Upper lobe of left lung (tissue), 6 donors: ENCODE measurements around the gene HPSE2. TPM values are rescaled to one million over a fixed set of nuclear protein-coding genes. Genes with fewer than 3 reads are reported as not detected.

Experiments used
- ATAC-seq, 2 donors: fragments of 200-7000 bp; cut with Tn5 transposase; one replicate each; pipeline ENCODE4 v1.9.1; 2022; ENCODE audit warnings: mild to moderate bottlenecking in 2 of 2, moderate library complexity in 2 of 2; ENCODE audit not compliant: low FRiP score in 2 of 2
- DNase-seq, 2 donors: peaks; one replicate each; pipeline ENCODE4 v3.0.0-alpha.2; 2019 to 2020
- H3K27ac ChIP-seq, 4 donors: fragments of 200-600 bp; sonication (generic); one replicate each; pipeline ENCODE4 v1.5.1; 2016 to 2019
- H3K27me3 ChIP-seq, 4 donors: fragments of 200-600 bp; sonication (generic); one replicate each; pipeline ENCODE4 v1.5.1; 2017 to 2019
- H3K36me3 ChIP-seq, 4 donors: fragments of 200-600 bp; sonication (generic); one replicate each; pipeline ENCODE4 v1.5.1; 2016 to 2019
- H3K4me1 ChIP-seq, 4 donors: fragments of 200-600 bp; sonication (generic); one replicate each; pipeline ENCODE4 v1.5.1; 2018 to 2019
- H3K4me3 ChIP-seq, 4 donors: fragments of 200-600 bp; sonication (generic); one replicate each; pipeline ENCODE4 v1.5.1; 2017 to 2019; ENCODE audit warnings: mild to moderate bottlenecking in 2 of 4, moderate library complexity in 1 of 4
- H3K9me3 ChIP-seq, 4 donors: fragments of 200-600 bp; sonication (generic); one replicate each; pipeline ENCODE4 v1.5.1; 2018 to 2019
- EP300 ChIP-seq, 4 donors: sonication (generic); formaldehyde crosslinking; IDR thresholded peaks; one replicate each; pipeline ENCODE4 v1.5.1; 2017; ENCODE audit warnings: antibody characterized with exemption in 4 of 4, control low read depth in 2 of 4
- POLR2A ChIP-seq, 4 donors: fragments of 450-650 bp; IDR thresholded peaks; one replicate each; pipeline ENCODE4 v1.5.1; 2016 to 2017; ENCODE audit warnings: antibody characterized with exemption in 4 of 4, mild to moderate bottlenecking in 2 of 4
- POLR2AphosphoS5 ChIP-seq, 2 donors: sonication (generic); formaldehyde crosslinking; IDR thresholded peaks; one replicate each; pipeline ENCODE4 v1.5.1; 2017; ENCODE audit warnings: antibody characterized with exemption in 2 of 2
- WGBS, 2 donors: methylation state at CpG; one replicate each; pipeline ENCODE4 v1.1.5; 2017 to 2018; 5-methylcytosine and 5-hydroxymethylcytosine counted together
- total RNA-seq, 6 donors: library from RNA; depleted of rRNA in 4 of 6; stranded (reverse); fragments of >200 nt in 4 of 6; gene quantifications; one replicate each; pipeline versions ENCODE4 v1.1.0 to v1.2.1, GENCODE V29; 2016 to 2021
- TF ChIP-seq, protein P1 (sequence below), 6 experiments: fragments of 450-650 bp in 4 of 6; fragments of 200-600 bp in 2 of 6; sonication (generic) in 2 of 6; IDR thresholded peaks; one replicate each; pipeline ENCODE4 v1.5.1; 2016 to 2019; ENCODE audit warnings: antibody characterized with exemption in 6 of 6
- donor health status: DM: no; HTN: no; CAD: no; lungs with moderate emphysema.
- donor health status: DM: no; HTN: yes; CAD: no; lungs with severe emphysema.

Gene HPSE2
- total RNA-seq, 6 donors from 2014 or later = 0.15 to 1.1 (median 0.91) TPM; not detected in 1

DNA sequence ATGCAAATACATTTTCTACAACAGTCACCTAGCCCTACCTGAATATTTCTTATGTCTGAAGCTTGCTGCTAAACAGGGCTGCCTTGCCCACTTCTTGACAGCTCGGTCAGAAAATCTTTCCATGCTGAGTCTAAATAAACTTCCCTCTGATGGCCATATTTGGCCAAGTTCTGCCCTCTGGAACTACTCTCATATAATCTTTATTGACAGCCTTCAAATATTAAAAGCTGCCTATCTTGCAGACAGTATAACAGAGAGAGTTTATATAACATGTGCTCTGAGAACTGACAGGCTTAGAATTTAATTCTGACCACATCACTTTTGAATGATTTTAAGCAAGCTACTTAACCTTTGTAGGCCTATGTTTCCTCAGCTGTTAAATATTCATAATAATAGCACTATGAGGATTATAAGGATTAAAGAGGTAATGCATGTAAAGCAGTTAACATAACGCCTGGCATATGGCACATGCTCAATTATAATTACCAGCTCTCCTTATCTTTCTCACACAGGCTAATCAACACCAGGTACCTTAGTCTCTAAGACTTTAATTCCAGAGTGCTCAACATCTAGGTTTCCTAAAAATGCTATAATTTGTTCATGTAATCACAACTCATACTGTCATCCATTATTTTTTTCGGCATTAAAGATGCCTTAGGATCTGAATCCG lies 334.1 kb downstream of the HPSE2 start:
- ATAC-seq = no peak
- Histone ChIP-seq H3K4me1 (no peaks in the 10 kb centered on the region), H3K36me3 (no peaks in the 10 kb centered on the region), H3K4me3 (no peak overlapping the region), H3K9me3 (no peaks in the 10 kb centered on the region), H3K27ac (no peak overlapping the region), H3K27me3 (no peaks in the 10 kb centered on the region)
- TF ChIP-seq EP300 (IDR thresholded peaks at IDR 0.05) (no peak), POLR2A (IDR thresholded peaks at IDR 0.05) (no peak), POLR2AphosphoS5 (IDR thresholded peaks at IDR 0.05) (no peak)
- TF ChIP-seq, protein P1, sequence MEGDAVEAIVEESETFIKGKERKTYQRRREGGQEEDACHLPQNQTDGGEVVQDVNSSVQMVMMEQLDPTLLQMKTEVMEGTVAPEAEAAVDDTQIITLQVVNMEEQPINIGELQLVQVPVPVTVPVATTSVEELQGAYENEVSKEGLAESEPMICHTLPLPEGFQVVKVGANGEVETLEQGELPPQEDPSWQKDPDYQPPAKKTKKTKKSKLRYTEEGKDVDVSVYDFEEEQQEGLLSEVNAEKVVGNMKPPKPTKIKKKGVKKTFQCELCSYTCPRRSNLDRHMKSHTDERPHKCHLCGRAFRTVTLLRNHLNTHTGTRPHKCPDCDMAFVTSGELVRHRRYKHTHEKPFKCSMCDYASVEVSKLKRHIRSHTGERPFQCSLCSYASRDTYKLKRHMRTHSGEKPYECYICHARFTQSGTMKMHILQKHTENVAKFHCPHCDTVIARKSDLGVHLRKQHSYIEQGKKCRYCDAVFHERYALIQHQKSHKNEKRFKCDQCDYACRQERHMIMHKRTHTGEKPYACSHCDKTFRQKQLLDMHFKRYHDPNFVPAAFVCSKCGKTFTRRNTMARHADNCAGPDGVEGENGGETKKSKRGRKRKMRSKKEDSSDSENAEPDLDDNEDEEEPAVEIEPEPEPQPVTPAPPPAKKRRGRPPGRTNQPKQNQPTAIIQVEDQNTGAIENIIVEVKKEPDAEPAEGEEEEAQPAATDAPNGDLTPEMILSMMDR (IDR thresholded peaks at IDR 0.05) = no peak
- no peak for DNase-seq
- WGBS, 2 donors = 76 to 85% methylated on average over 4 of the region's 4 CpGs

DNA sequence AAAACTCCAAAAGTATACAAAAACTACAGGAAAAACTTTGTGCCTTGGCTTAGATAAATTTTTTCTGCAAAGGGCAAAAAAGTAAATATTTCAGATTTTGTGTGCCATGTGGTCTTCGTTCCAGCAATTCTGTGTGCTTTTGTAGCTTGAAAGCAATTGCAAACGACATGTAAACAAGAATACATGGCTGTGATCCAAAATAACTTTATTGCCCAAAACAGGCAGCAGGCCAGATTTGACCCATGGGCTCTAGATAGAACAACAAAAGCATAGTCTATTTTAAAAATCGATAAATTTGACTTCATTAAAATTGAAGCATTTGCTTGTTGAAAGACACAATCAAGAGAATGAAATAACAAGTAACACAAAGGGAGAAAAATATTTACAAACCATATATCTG lies 336.6 kb downstream of the HPSE2 start:
- WGBS, 2 donors = 42 to 47% methylated on average over 3 of the region's 3 CpGs

DNA sequence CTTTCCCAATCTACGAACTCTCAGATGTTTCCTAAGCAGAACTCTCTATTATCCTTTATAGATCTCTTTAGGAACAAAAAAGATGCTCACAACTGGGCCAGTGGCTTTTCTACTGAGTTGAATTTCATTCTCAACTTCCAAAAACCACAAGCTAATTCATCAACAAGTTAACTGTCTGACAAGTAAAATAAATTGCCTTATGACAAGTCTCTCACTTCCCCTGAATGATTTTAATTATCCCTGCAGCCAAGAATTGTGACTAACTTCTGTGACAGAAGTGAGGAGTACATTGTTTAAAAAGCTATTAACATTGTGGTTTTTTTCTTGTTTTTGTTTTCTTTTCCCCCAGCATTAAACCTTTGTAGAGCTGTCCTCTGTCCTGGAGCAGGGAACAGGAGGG lies 343.1 kb downstream of the HPSE2 start:
- no peak overlapping the region for H3K27ac ChIP-seq
- no peaks in the 10 kb centered on the region for H3K4me1 ChIP-seq
- H3K9me3 ChIP-seq = no peaks in the 10 kb centered on the region
- no peak for DNase-seq
- H3K27me3 ChIP-seq = no peaks in the 10 kb centered on the region
- WGBS, 2 donors = 69 to 70% methylated on average over 1 of the region's 1 CpG
- ATAC-seq = no peak
- H3K36me3 ChIP-seq = no peaks in the 10 kb centered on the region
- H3K4me3 ChIP-seq = no peak overlapping the region
- TF ChIP-seq POLR2A (IDR thresholded peaks at IDR 0.05) (no peak), POLR2AphosphoS5 (IDR thresholded peaks at IDR 0.05) (no peak), EP300 (IDR thresholded peaks at IDR 0.05) (no peak)
- TF ChIP-seq, protein P1 (IDR thresholded peaks at IDR 0.05) = no peak

More for the DNA sequence above, 336.6 kb downstream of the HPSE2 start:
- DNase-seq (no peak), ATAC-seq (no peak)
- Histone ChIP-seq H3K9me3 (no peaks in the 10 kb centered on the region), H3K27ac (no peak overlapping the region), H3K4me1 (no peaks in the 10 kb centered on the region), H3K4me3 (no peak overlapping the region), H3K27me3 (no peaks in the 10 kb centered on the region), H3K36me3 (no peaks in the 10 kb centered on the region)
- TF ChIP-seq POLR2AphosphoS5 (IDR thresholded peaks at IDR 0.05) = no peak

DNA sequence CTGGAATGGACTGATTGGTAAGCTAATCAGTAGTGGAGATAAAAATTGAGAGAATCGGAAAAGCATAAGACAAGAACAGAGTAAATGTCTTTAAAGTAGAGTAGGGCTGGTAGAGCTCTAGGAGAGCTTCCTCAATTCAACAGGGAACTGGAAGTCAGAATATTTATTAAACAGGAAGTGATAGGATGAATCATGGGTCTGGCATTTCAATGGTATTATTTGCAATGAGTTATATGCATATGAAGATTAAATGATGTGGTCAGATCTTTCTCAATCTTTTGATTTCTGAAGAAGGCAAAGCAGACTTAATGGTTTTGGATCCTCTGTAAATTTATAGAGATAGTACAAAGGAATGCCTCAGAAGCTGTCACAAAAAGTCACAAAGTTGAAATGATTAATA lies 349.0 kb downstream of the HPSE2 start:
- Histone ChIP-seq H3K36me3 (no peaks in the 10 kb centered on the region), H3K9me3 (no peaks in the 10 kb centered on the region), H3K27me3 (no peaks in the 10 kb centered on the region), H3K4me1 (no peaks in the 10 kb centered on the region), H3K27ac (no peak overlapping the region), H3K4me3 (no peak overlapping the region)
- peak in 1 of 2 donors; percentile 71 for ATAC-seq
- WGBS, 2 donors = 69 to 71% methylated on average over 1 of the region's 1 CpG
- no peak for DNase-seq
- TF ChIP-seq, protein P1 (IDR thresholded peaks at IDR 0.05) = no peak

DNA sequence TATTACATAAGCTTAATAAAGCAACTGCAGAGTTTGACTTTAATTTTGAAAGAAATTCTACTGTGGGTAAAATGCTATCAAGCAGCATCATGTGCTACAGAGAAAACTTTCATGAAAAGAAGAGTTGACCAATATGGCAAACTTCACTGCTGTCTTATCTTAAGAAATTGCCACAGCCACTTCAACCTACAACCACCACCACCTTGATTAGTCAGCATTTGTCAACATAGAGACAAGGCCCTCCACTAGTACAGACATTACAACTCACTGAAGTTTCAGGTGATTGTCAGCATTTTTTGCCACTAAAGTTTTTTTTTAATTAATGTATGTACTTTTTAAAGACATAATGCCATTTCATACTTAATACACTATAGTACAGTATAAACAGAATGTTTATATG lies 350.3 kb downstream of the HPSE2 start:
- Histone ChIP-seq H3K36me3 (no peaks in the 10 kb centered on the region), H3K27ac (no peak overlapping the region), H3K27me3 (no peaks in the 10 kb centered on the region), H3K4me3 (no peak overlapping the region), H3K4me1 (no peaks in the 10 kb centered on the region), H3K9me3 (no peaks in the 10 kb centered on the region)
- ATAC-seq (no peak), DNase-seq (no peak)
- TF ChIP-seq, protein P1 (IDR thresholded peaks at IDR 0.05) = no peak
- TF ChIP-seq POLR2AphosphoS5 (IDR thresholded peaks at IDR 0.05) (no peak), EP300 (IDR thresholded peaks at IDR 0.05) (no peak), POLR2A (IDR thresholded peaks at IDR 0.05) (no peak)
